ENCODE data around the gene C5AR1. TPM values are rescaled to one million over a fixed set of nuclear protein-coding genes. Genes with fewer than 3 reads are reported as not detected.

C5AR1 gene
- under 0.01 and 0.18 TPM in 2 replicates for total RNA-seq

GRCh38 chr19:47309608-47310007, at the start of gene C5AR1:
Gene C5AR1 (plus strand): TSS chr19:47309861. CDS start chr19:47309896, 35 bp downstream.

GRCh38 chr19:47274071-47274890, 35.4 kb upstream of the C5AR1 start, which contains the start of gene INAFM1:
Gene INAFM1 (plus strand): TSS chr19:47274885. CDS start chr19:47274920, 35 bp downstream.

GRCh38 chr19:47331931-47332547, 22.4 kb downstream of the C5AR1 start, which contains the start of gene C5AR2:
Gene C5AR2 (plus strand): TSS chr19:47332175. CDS start chr19:47340800, 8,625 bp downstream.

GRCh38 chr19:47348819-47349795, 39.4 kb downstream of the C5AR1 start, which contains the start of gene DHX34:
Gene DHX34 (plus strand): TSS chr19:47349315. CDS start chr19:47353031, 3,716 bp downstream.

Other genes starting within 250 kb of the C5AR1 start
- gene ZC3H4, start 196.1 kb upstream of the C5AR1 start, total RNA-seq = 7.1 and 16.5 TPM in 2 replicates
- 113 and 146 TPM in 2 replicates for gene SAE1, start 179.0 kb upstream of the C5AR1 start, total RNA-seq
- gene BBC3, start 78.7 kb upstream of the C5AR1 start, total RNA-seq = 13.4 and 14.6 TPM in 2 replicates
- gene CCDC9, start 53.3 kb upstream of the C5AR1 start, total RNA-seq = 4.5 and 11.9 TPM in 2 replicates
- 2.1 and 2.7 TPM in 2 replicates for gene INAFM1, start 35.0 kb upstream of the C5AR1 start, total RNA-seq
- gene C5AR2, start 22.3 kb downstream of the C5AR1 start, total RNA-seq = not detected in 2 replicates
- 8.9 and 17.3 TPM in 2 replicates for gene DHX34, start 39.5 kb downstream of the C5AR1 start, total RNA-seq
- 46.6 and 51.7 TPM in 2 replicates for gene MEIS3, start 109.7 kb downstream of the C5AR1 start, total RNA-seq
- 0.14 TPM in 1 of 2 replicates, not detected in the other for gene SLC8A2, start 162.0 kb downstream of the C5AR1 start, total RNA-seq
- gene KPTN, start 174.4 kb downstream of the C5AR1 start, total RNA-seq = 3.2 and 5.9 TPM in 2 replicates
- gene NAPA, start 205.2 kb downstream of the C5AR1 start, total RNA-seq = 45.8 and 54.6 TPM in 2 replicates